Hepatocyte (in vitro differentiated cells): ENCODE measurements around the gene LCN15. TPM values are rescaled to one million over a fixed set of nuclear protein-coding genes. Genes with fewer than 3 reads are reported as not detected.

ENCODE experiments used
- DNase-seq: peaks from one replicate; pipeline ENCODE4 v3.0.0-alpha.2; 2016; ENCODE audit warnings: low spot score
- H2AFZ ChIP-seq: fragments of 200-600 bp; sonication (generic); 2 replicates; pipeline ENCODE4 v1.6.0; 2016; ENCODE audit warnings: antibody characterized with exemption, mild to moderate bottlenecking
- H3K27ac ChIP-seq: fragments of 200-600 bp; sonication (generic); 2 replicates; pipeline ENCODE4 v1.5.1; 2016; ENCODE audit warnings: mild to moderate bottlenecking
- H3K27me3 ChIP-seq: fragments of 200-600 bp; sonication (generic); 2 replicates; pipeline ENCODE4 v1.6.1; 2016
- H3K36me3 ChIP-seq: fragments of 200-600 bp; sonication (generic); replicated peaks from 2 replicates; pipeline ENCODE4 v1.5.1; 2016; ENCODE audit warnings: low read depth; ENCODE audit not compliant: insufficient read depth
- H3K4me1 ChIP-seq: fragments of 200-600 bp; sonication (generic); 2 replicates; pipeline ENCODE4 v1.5.1; 2016; ENCODE audit warnings: mild to moderate bottlenecking, moderate library complexity; ENCODE audit not compliant: insufficient read depth
- H3K4me2 ChIP-seq: fragments of 200-600 bp; sonication (generic); 2 replicates; pipeline ENCODE4 v1.6.0; 2016
- H3K4me3 ChIP-seq: fragments of 200-600 bp; sonication (generic); 2 replicates; pipeline ENCODE4 v1.5.1; 2016; ENCODE audit warnings: mild to moderate bottlenecking
- H3K79me2 ChIP-seq: fragments of 200-600 bp; sonication (generic); 2 replicates; pipeline ENCODE4 v1.6.0; 2017; ENCODE audit warnings: mild to moderate bottlenecking
- H3K9me2 ChIP-seq: fragments of 200-600 bp; sonication (generic); replicated peaks from 2 replicates; pipeline ENCODE4 v1.6.0; 2017; ENCODE audit warnings: mild to moderate bottlenecking; ENCODE audit not compliant: insufficient read depth
- H3K9me3 ChIP-seq: fragments of 200-600 bp; sonication (generic); 2 replicates; pipeline ENCODE4 v1.5.1; 2016; ENCODE audit warnings: low read depth, mild to moderate bottlenecking
- H4K20me1 ChIP-seq: fragments of 200-600 bp; sonication (generic); 2 replicates; pipeline ENCODE4 v1.6.0; 2016; ENCODE audit warnings: mild to moderate bottlenecking; ENCODE audit not compliant: insufficient read depth, poor library complexity, severe bottlenecking
- CTCF ChIP-seq: fragments of 200-600 bp; sonication (generic); IDR thresholded peaks from 2 replicates; pipeline ENCODE4 v1.5.1; 2016; ENCODE audit warnings: antibody characterized with exemption, mild to moderate bottlenecking; ENCODE audit not compliant: poor library complexity
- EZH2 ChIP-seq: fragments of 200-600 bp; sonication (generic); IDR thresholded peaks from 2 replicates; pipeline ENCODE4 v1.6.1; 2016; ENCODE audit warnings: antibody characterized with exemption, mild to moderate bottlenecking, borderline replicate concordance
- EZH2phosphoT487 ChIP-seq: fragments of 200-600 bp; sonication (generic); IDR thresholded peaks from one replicate; pipeline ENCODE4 v1.6.1; 2018; ENCODE audit warnings: antibody characterized with exemption, mild to moderate bottlenecking, low read depth, moderate library complexity; ENCODE audit not compliant: unreplicated experiment, severe bottlenecking
- WGBS: methylation state at CpG from one replicate; pipeline ENCODE4 v1.1.6; 2016; ENCODE audit warnings: low lambda C conversion rate; ENCODE audit errors: missing lambda C conversion rate; 5-methylcytosine and 5-hydroxymethylcytosine counted together
- polyA plus RNA-seq: library from polyadenylated mRNA; unstranded; fragments of >200 nt; fragmentation: Nextera tagmentation; extraction: Ambion mirVana; gene quantifications from 2 replicates; pipeline ENCODE4 v1.2.1, GENCODE V29; 2016
- total RNA-seq: library from RNA; depleted of rRNA; stranded (reverse); fragments of >200 nt; gene quantifications from 2 replicates; pipeline ENCODE4 v1.2.3, GENCODE V29; 2014

The LCN15 gene
- total and polyA plus RNA-seq, 2 experiments from 2014 or later = 1.4 to 1.5 TPM

GRCh38 chr9:136763649-136764035 lies 676 bp downstream of the LCN15 start:
- Histone ChIP-seq H3K4me1 (no peaks in the 10 kb centered on the region), H3K9me3 (no peaks in the 10 kb centered on the region), H3K4me3 (no peak overlapping the region), H3K36me3 (no peaks in the 10 kb centered on the region), H3K9me2 (no peaks in the 10 kb centered on the region), H3K4me2 (no peak overlapping the region), H4K20me1 (no peaks in the 10 kb centered on the region), H3K27ac (no peak overlapping the region), H3K79me2 (no peaks in the 10 kb centered on the region), H2AFZ (no peak overlapping the region), H3K27me3 (no peaks in the 10 kb centered on the region)
- WGBS = 94% methylated on average over 14 of the region's 14 CpGs
- no peak for DNase-seq
- TF ChIP-seq EZH2phosphoT487 = no peak

- Histone ChIP-seq H3K27ac (no peak overlapping the region), H3K4me3 (no peak overlapping the region), H3K4me1 (no peaks in the 10 kb centered on the region), H3K9me3 (no peaks in the 10 kb centered on the region), H3K36me3 (no peaks in the 10 kb centered on the region), H4K20me1 (no peaks in the 10 kb centered on the region), H2AFZ (no peak overlapping the region), H3K4me2 (no peak overlapping the region), H3K27me3 (no peaks in the 10 kb centered on the region), H3K79me2 (no peaks in the 10 kb centered on the region), H3K9me2 (no peaks in the 10 kb centered on the region)
- peak; percentile 50 for DNase-seq
- TF ChIP-seq EZH2phosphoT487 = no peak
- no peak for TF ChIP-seq EZH2
- no peak for TF ChIP-seq CTCF
- 61% methylated on average over 18 of the region's 37 CpGs for WGBS
Measured at GRCh38 chr9:136762915-136763648, 1.2 kb downstream of the LCN15 start.

GRCh38 chr9:136762221-136762691 lies 2.1 kb downstream of the LCN15 start:
- Histone ChIP-seq H3K9me2 (no peaks in the 10 kb centered on the region), H3K4me3 (no peak overlapping the region), H3K9me3 (no peaks in the 10 kb centered on the region), H3K4me1 (no peaks in the 10 kb centered on the region), H3K4me2 (no peak overlapping the region), H3K27ac (no peak overlapping the region), H4K20me1 (no peaks in the 10 kb centered on the region), H3K27me3 (no peaks in the 10 kb centered on the region), H3K36me3 (no peaks in the 10 kb centered on the region), H3K79me2 (no peaks in the 10 kb centered on the region), H2AFZ (no peak overlapping the region)
- TF ChIP-seq EZH2 (no peak), CTCF (no peak), EZH2phosphoT487 (no peak)
- whole genome bisulfite sequencing = 89% methylated on average over 17 of the region's 17 CpGs
- no peak for DNase-seq

GRCh38 chr9:136761545-136761981 lies 2.8 kb downstream of the LCN15 start:
- Histone ChIP-seq H3K9me2 (no peaks in the 10 kb centered on the region), H3K4me3 (no peak overlapping the region), H3K27ac (no peak overlapping the region), H3K27me3 (no peaks in the 10 kb centered on the region), H3K4me2 (no peak overlapping the region), H3K9me3 (no peaks in the 10 kb centered on the region), H4K20me1 (no peaks in the 10 kb centered on the region), H3K79me2 (no peaks in the 10 kb centered on the region), H3K36me3 (no peaks in the 10 kb centered on the region), H3K4me1 (no peaks in the 10 kb centered on the region), H2AFZ (no peak overlapping the region)
- no peak for DNase-seq
- TF ChIP-seq CTCF (no peak), EZH2 (no peak), EZH2phosphoT487 (no peak)
- WGBS = 86% methylated on average over 11 of the region's 13 CpGs
